Upper lobe of left lung (tissue), 6 donors: ENCODE data around the gene FN3KRP. TPM values are rescaled to one million over a fixed set of nuclear protein-coding genes. Genes with fewer than 3 reads are reported as not detected.

Experiments used
- ATAC-seq, 2 donors: fragments of 200-7000 bp; cut with Tn5 transposase; one replicate each; pipeline ENCODE4 v1.9.1; 2022; ENCODE audit warnings: mild to moderate bottlenecking in 2 of 2, moderate library complexity in 2 of 2; ENCODE audit not compliant: low FRiP score in 2 of 2
- DNase-seq, 2 donors: peaks; one replicate each; pipeline ENCODE4 v3.0.0-alpha.2; 2019 to 2020
- H3K27ac ChIP-seq, 4 donors: fragments of 200-600 bp; sonication (generic); one replicate each; pipeline ENCODE4 v1.5.1; 2016 to 2019
- H3K27me3 ChIP-seq, 4 donors: fragments of 200-600 bp; sonication (generic); one replicate each; pipeline ENCODE4 v1.5.1; 2017 to 2019
- H3K36me3 ChIP-seq, 4 donors: fragments of 200-600 bp; sonication (generic); one replicate each; pipeline ENCODE4 v1.5.1; 2016 to 2019
- H3K4me1 ChIP-seq, 4 donors: fragments of 200-600 bp; sonication (generic); one replicate each; pipeline ENCODE4 v1.5.1; 2018 to 2019
- H3K4me3 ChIP-seq, 4 donors: fragments of 200-600 bp; sonication (generic); one replicate each; pipeline ENCODE4 v1.5.1; 2017 to 2019; ENCODE audit warnings: mild to moderate bottlenecking in 2 of 4, moderate library complexity in 1 of 4
- H3K9me3 ChIP-seq, 4 donors: fragments of 200-600 bp; sonication (generic); one replicate each; pipeline ENCODE4 v1.5.1; 2018 to 2019
- EP300 ChIP-seq, 4 donors: sonication (generic); formaldehyde crosslinking; IDR thresholded peaks; one replicate each; pipeline ENCODE4 v1.5.1; 2017; ENCODE audit warnings: antibody characterized with exemption in 4 of 4, control low read depth in 2 of 4
- POLR2A ChIP-seq, 4 donors: fragments of 450-650 bp; IDR thresholded peaks; one replicate each; pipeline ENCODE4 v1.5.1; 2016 to 2017; ENCODE audit warnings: antibody characterized with exemption in 4 of 4, mild to moderate bottlenecking in 2 of 4
- POLR2AphosphoS5 ChIP-seq, 2 donors: sonication (generic); formaldehyde crosslinking; IDR thresholded peaks; one replicate each; pipeline ENCODE4 v1.5.1; 2017; ENCODE audit warnings: antibody characterized with exemption in 2 of 2
- WGBS, 2 donors: methylation state at CpG; one replicate each; pipeline ENCODE4 v1.1.5; 2017 to 2018; 5-methylcytosine and 5-hydroxymethylcytosine counted together
- total RNA-seq, 6 donors: library from RNA; depleted of rRNA in 4 of 6; stranded (reverse); fragments of >200 nt in 4 of 6; gene quantifications; one replicate each; pipeline versions ENCODE4 v1.1.0 to v1.2.1, GENCODE V29; 2016 to 2021
- TF ChIP-seq, protein P1 (sequence below), 6 experiments: fragments of 450-650 bp in 4 of 6; fragments of 200-600 bp in 2 of 6; sonication (generic) in 2 of 6; IDR thresholded peaks; one replicate each; pipeline ENCODE4 v1.5.1; 2016 to 2019; ENCODE audit warnings: antibody characterized with exemption in 6 of 6
- donor health status: DM: no; HTN: no; CAD: no; lungs with moderate emphysema.
- donor health status: DM: no; HTN: yes; CAD: no; lungs with severe emphysema.

The FN3KRP gene
- total RNA-seq, 6 donors from 2014 or later, result 14.7 to 94.3 (median 28.8) TPM

GRCh38 chr17:82696916-82697807 is 19.3 kb upstream of the FN3KRP start:
- H3K4me3 ChIP-seq, result peak overlapping the region; percentile 52 to 96 (median 90)
- ATAC-seq (no peak), DNase-seq (peak in 1 of 2 donors; percentile 61)
- H3K4me1 ChIP-seq, result peaks cover 17 to 23% (median 19%) of the 10 kb centered on the region in 4 donors
- H3K27ac ChIP-seq, result peak overlapping the region in 1 of 4 donors; percentile 75
- no peak for TF ChIP-seq POLR2A (IDR thresholded peaks at IDR 0.05)
- no peak for TF ChIP-seq EP300 (IDR thresholded peaks at IDR 0.05)
- no peaks in the 10 kb centered on the region for H3K36me3 ChIP-seq
- H3K27me3 ChIP-seq, result peaks cover 0 to 6% (median 0%) of the 10 kb centered on the region in 4 donors
- WGBS, 2 donors, result 34 to 63% methylated on average over 23 to 46 of the region's 48 CpGs
- no peaks in the 10 kb centered on the region for H3K9me3 ChIP-seq

DNA sequence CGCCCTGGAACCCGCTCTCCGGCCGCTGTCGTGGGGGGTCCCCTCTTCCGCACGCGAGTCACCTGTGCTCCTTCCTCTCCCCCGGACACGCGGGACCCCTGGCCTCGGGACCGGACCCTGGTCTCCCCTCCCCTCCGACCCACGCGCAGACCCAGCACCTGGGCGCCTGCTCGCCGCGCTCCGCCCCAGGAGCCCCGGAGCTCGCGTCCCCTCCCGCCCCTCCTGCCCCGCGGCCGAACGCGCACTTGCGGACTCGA is 18.8 kb upstream of the FN3KRP start:
- TF ChIP-seq POLR2A (IDR thresholded peaks at IDR 0.05) (no peak), EP300 (IDR thresholded peaks at IDR 0.05) (no peak), POLR2AphosphoS5 (IDR thresholded peaks at IDR 0.05) (no peak)
- TF ChIP-seq, protein P1, sequence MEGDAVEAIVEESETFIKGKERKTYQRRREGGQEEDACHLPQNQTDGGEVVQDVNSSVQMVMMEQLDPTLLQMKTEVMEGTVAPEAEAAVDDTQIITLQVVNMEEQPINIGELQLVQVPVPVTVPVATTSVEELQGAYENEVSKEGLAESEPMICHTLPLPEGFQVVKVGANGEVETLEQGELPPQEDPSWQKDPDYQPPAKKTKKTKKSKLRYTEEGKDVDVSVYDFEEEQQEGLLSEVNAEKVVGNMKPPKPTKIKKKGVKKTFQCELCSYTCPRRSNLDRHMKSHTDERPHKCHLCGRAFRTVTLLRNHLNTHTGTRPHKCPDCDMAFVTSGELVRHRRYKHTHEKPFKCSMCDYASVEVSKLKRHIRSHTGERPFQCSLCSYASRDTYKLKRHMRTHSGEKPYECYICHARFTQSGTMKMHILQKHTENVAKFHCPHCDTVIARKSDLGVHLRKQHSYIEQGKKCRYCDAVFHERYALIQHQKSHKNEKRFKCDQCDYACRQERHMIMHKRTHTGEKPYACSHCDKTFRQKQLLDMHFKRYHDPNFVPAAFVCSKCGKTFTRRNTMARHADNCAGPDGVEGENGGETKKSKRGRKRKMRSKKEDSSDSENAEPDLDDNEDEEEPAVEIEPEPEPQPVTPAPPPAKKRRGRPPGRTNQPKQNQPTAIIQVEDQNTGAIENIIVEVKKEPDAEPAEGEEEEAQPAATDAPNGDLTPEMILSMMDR (IDR thresholded peaks at IDR 0.05), result no peak

GRCh38 chr17:82698065-82698973 is 18.2 kb upstream of the FN3KRP start, which contains the start of gene RAB40B:
TSS of gene RAB40B (minus strand) at chr17:82698698. CDS start at chr17:82698596, 102 bp downstream.
- peak within 1 kb of the TSS; percentile 84 to 96 (median 90) for H3K4me3 ChIP-seq
- ATAC-seq (peak; percentile 99), DNase-seq (peak; percentile 98 to 99)
- H3K27ac ChIP-seq, result peak within 1 kb of the TSS in 2 of 4 donors; percentile 64 to 76
- no peaks in the 10 kb centered on the region for H3K36me3 ChIP-seq
- TF ChIP-seq, protein P1 (IDR thresholded peaks at IDR 0.05), result no peak
- peak in 1 of 4 donors; percentile 51 for TF ChIP-seq POLR2A (IDR thresholded peaks at IDR 0.05)
- peaks cover 17 to 23% (median 19%) of the 10 kb centered on the region in 4 donors for H3K4me1 ChIP-seq
- H3K9me3 ChIP-seq, result no peaks in the 10 kb centered on the region
- 1% methylated on average over 27 of the region's 112 CpGs; no CpG with 5 or more reads in 1 of the 2 donors for WGBS, 2 donors
- H3K27me3 ChIP-seq, result peaks cover 0 to 6% (median 0%) of the 10 kb centered on the region in 4 donors

More for the DNA sequence above, 18.8 kb upstream of the FN3KRP start:
- H3K36me3 ChIP-seq, result no peaks in the 10 kb centered on the region
- H3K27me3 ChIP-seq, result peaks cover 0 to 6% (median 0%) of the 10 kb centered on the region in 4 donors
- H3K4me3 ChIP-seq, result peak overlapping the region; percentile 52 to 96 (median 90)
- peak overlapping the region in 2 of 4 donors; percentile 60 to 75 for H3K27ac ChIP-seq
- H3K4me1 ChIP-seq, result peaks cover 17 to 23% (median 19%) of the 10 kb centered on the region in 4 donors
- DNase-seq (no peak), ATAC-seq (no peak)
- no peaks in the 10 kb centered on the region for H3K9me3 ChIP-seq
- WGBS, 2 donors, result 0% methylated on average over 9 to 20 of the region's 32 CpGs

GRCh38 chr17:82698974-82699442 is 17.5 kb upstream of the FN3KRP start:
- DNase-seq (no peak), ATAC-seq (no peak)
- TF ChIP-seq POLR2AphosphoS5 (IDR thresholded peaks at IDR 0.05) (no peak), EP300 (IDR thresholded peaks at IDR 0.05) (no peak), POLR2A (IDR thresholded peaks at IDR 0.05) (no peak)
- TF ChIP-seq, protein P1 (IDR thresholded peaks at IDR 0.05), result no peak
- peaks cover 0 to 6% (median 0%) of the 10 kb centered on the region in 4 donors for H3K27me3 ChIP-seq
- peak overlapping the region in 2 of 4 donors; percentile 64 to 76 for H3K27ac ChIP-seq
- no peaks in the 10 kb centered on the region for H3K36me3 ChIP-seq
- no peaks in the 10 kb centered on the region for H3K9me3 ChIP-seq
- H3K4me3 ChIP-seq, result peak overlapping the region; percentile 84 to 96 (median 90)
- peaks cover 17 to 23% (median 19%) of the 10 kb centered on the region in 4 donors for H3K4me1 ChIP-seq
- WGBS, 2 donors, result 9 to 89% methylated on average over 1 to 8 of the region's 45 CpGs
